Erythroblast (primary cell): ENCODE results near the gene MMP20.
A peak's percentile ranks its signal among the peaks of the same experiment; 100 is the strongest.

Experiments used
- DNase-seq, 2 experiments: peaks; one replicate each; lab custom pipeline; 2025; lab: John Stamatoyannopoulos, UW
- GATA1 ChIP-seq: IDR thresholded peaks from 2 replicates; pipeline ENCODE4 v1.6.1; 2011; ENCODE audit warnings: low read depth, mild to moderate bottlenecking, control low read depth, low read length, moderate library complexity
- POLR2A ChIP-seq: IDR thresholded peaks from 2 replicates; pipeline ENCODE4 v1.6.1; 2011; ENCODE audit warnings: mild to moderate bottlenecking, low read length

MMP20 gene

DNA sequence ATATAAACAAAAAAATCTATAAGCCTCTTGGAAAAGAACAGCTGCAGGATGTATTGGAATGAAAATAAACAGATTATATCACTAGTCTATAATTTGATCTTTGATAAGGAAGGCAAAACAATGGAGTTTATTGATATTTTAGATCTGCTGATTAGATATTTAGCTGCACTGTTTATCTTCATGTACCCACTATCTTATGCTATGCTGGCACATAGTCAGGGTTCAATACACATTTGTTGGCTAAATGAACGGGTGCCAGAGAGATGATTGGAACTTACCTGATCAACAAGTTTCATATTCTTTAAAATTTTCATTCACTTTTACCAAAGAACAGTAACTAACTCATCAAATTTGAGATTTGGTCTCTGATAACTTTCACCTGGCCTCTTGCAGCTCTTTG lies 26.9 kb downstream of the MMP20 start:
- no peak for DNase-seq
- TF ChIP-seq POLR2A (no peak), GATA1 (no peak)

DNA sequence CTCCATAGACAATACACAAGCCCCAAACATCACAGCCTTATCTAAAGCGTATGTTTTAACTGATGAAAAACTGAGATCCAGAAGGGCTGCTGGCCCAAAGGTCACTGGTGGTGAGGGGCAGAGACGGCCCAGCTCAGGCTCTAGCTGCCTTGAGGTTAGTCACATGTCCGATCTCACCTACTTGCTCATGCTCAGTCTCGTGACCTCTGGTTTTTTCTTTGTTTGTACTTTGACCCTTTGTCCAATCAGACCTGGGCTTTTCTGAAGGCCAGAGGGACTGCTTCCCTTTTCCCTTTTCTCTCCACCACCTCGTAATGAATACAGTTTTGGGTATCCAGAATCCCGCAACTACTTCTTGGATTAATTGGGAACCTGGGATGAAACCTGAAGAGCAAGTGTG lies 28.6 kb downstream of the MMP20 start:
- TF ChIP-seq POLR2A (no peak), GATA1 (no peak)
- no peak for DNase-seq

DNA sequence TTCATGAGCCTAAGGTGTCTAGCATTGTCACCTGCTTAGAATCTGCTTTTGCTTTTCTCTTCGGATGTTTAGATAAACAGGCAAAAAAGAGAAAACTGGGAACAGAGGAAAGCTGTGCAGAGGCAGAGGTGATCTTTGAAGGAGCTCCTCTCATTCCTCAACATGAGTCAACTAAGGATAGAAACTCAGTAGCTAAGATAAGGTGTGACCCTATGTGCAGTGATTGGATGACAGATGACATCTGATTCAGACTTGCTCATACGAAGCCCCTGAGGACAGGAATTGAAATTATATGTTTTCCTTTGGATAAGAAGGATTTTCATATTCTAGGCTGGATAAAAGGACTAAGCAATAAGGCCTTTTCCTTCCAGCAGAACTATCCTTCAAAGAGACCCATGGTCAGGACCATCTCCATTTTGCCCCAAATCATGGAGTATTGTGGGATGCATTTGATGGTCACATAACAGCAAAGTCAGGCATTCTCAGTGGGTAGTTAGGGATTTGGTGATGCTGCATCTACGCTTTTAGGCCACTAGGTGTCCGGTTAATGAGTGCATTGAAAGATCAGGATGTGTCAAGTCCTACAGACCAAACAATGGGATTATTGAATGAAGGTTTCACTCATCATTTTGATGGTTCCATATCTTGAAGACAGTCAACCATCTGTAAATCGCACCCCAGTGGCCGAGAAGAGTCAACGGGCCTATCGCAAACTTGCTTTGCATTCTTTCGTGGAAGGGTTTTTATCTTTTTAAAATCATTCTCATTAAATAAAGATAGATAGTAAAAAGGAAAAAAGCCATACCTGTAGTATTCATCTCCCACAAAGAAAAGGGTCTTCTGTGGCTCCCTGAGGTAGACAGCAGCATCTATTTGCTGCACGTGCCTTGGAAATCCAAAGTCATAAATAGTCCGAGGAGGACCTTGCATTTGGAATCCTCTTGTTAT lies 32.2 kb downstream of the MMP20 start:
- DNase-seq, result peak; percentile 2 to 3
- no peak for TF ChIP-seq GATA1
- no peak for TF ChIP-seq POLR2A

DNA sequence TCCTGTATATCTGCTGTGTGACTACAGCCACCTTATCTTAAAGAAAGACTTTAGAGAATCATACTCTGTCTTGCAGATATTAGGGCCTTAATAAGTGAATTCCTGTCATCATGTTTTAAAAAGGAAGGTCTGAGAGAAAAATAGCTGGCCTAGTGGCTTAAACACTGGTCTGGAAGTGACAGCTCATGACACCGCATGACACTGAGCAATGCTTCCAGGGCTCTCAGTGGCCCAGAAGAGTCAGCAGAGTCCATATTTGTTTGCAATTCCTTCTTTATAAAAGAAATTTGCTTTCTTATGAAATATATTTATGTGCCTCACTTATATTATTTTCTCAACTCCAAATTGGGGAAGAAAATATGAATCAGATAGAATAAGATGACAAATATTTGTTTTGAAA lies 33.0 kb downstream of the MMP20 start:
- no peak for DNase-seq
- TF ChIP-seq GATA1 (no peak), POLR2A (no peak)

DNA sequence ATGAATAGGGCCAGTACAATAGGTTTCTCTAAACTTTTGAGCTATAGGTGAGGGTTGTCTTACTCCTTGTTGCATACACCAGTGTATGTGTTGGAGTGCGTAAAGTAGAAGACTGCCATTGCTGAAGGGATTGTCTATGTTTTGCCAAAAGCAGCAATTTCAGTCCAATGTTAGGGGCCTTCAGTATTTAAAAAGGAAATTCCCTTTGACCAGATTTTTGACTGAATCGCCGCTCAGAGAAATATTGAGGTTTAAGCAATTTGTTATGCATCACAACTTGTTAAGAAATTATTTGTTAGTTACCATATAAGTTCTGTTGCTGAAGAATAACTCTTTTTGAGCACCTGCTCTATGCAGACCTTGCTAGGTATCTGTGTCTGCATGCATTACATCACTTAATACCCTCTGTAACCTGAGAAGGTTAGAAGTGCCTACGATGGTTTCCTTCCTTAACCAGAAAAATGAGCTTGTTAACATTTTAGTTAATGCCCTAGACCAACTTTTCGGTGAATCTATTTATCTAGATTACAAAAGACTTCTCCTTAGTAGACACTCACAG lies 33.9 kb downstream of the MMP20 start:
- TF ChIP-seq POLR2A (no peak), GATA1 (no peak)
- DNase-seq, result no peak

DNA sequence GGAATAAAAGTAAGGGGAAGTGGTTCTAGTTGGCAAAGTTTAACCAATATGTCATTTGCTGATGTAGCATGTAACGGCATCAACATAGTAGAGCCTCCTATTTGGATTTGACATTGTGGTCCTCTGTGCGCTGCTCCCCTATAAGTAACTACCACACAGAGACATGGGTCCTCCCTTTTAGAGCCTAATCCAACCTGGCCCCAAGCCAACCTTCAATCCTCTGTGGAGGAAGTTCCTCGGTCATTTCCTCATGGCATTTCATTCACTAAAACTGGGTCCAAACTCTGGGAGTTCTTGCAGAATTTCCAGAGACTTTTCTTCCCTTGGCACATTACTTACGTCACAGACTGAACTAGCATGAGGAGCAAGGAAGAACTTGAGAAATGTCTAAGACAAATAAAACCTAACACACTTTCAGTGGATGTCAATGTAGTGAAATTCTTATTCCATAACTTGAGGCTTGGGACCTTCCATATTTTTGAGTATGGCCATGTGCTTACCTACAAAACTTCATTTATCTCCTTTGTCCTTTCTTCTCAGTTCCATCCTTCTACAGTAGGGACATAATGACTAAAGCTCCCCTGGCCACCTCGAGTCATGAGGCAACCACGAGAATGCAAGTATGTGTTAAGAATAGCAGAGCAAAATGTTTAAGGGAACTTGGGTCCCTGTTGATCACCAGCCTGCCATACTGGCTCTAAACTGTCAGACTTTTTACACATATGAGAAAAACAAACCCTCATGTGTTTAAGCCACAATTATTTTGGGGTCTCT lies 34.7 kb downstream of the MMP20 start:
- DNase-seq, result no peak
- no peak for TF ChIP-seq GATA1
- no peak for TF ChIP-seq POLR2A

DNA sequence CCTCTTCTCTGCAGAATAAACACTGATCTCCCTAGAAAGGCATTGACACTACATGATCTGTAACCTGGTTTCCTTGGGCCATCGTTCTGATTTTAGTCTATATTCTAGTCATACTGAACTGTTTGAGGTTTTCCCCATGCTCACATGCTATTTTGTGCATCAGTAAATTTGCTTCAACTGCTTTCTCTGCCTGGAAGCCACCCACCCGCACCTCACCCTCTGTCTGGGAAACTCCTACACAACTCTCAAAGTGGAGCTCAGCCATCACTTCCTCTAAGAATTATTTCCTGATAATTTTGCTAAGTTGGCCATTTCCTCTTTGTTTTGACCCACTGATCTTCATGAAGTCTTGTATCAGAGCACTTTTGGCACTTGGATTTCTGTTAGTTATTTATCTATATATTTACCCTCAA lies 36.1 kb downstream of the MMP20 start:
- no peak for DNase-seq
- TF ChIP-seq GATA1 (no peak), POLR2A (no peak)

DNA sequence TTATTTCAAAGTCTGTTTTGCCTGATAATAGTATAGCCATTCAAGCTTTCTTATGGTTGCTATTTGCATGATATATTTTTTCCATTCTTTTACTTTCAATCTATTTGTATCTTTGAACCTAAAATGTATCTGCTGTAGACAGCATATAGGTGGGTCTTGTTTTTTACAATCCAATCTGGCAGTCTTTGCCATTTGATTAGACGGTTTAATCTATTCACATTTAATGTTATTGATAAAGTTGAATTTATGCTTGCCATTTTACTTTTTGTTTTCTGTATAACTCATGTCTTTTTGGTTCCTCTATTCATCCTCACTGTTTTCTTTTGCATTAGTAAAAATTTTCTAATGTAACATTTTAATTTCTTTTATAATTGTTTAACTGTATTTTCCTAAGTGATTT lies 37.4 kb downstream of the MMP20 start:
- TF ChIP-seq GATA1, result no peak
- DNase-seq, result no peak

DNA sequence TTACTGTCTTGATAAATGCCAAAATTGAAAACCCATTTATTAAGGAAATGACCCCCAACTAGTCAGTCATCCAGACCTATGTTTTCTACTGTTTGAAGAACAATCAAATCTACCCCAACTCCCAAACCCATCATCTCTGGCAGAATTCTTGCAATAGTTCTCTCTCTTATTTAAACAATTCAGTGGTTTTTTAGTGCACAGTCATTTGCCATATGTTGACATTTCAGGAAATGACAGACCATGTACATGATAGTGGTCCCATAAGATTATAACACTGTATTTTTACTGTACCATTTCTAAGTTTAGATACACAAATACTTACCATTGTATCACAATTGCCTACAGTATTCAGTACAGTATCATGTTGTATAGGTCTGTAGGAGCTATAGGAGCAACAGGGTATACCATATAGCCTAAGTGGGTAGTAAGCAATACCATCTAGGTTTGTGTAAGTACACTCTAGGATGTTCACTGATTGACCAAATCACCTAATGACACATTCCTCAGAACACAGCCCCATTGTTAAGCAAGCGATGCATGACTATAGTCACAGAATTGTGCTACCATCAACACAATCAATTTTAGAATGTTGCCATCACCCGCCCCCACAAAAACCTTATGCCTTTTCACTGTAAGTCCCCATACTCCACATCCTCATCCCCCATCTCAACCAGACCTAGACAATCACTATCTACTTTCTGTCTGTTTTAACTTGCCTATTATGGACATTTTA lies 41.8 kb downstream of the MMP20 start:
- no peak for DNase-seq
- TF ChIP-seq GATA1, result no peak
- no peak for TF ChIP-seq POLR2A

DNA sequence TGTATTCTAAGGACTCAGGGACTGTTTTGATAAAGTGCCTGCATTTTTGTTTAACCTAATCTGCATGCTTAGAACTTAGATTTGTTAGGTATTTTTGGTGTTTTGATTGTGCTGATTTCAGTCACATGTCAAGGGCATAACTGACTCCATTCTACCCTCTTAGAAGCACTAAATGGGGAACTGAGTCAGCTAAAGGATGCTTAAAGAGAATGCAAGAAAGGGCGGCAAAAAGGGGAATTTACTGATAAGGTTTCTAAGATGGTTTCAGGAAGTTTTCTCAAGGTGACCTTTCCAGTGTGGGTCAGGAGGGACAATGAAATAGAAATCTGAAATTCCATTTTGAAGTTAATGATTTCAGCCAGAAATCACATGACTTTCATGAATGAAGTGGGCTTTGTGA lies 43.0 kb downstream of the MMP20 start:
- TF ChIP-seq GATA1 (no peak), POLR2A (no peak)
- DNase-seq, result no peak

DNA sequence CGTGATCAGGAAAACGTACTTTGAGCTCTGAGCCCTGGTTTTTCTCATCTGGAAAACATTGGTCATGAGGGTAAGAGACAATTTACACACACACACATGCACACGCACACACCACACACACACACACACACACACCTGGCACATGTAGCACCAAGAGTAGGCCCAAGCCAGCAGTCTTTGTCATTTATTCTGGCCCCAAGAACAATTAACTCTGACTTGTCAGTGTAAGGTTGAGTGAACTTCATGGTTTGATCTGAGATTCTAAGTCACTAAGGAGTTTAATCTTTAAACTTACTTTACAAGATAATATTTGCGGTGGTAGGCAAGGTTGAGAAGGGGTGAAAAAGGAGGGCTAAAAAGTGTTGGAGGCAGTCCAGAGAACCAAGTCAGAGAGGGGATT lies 44.1 kb downstream of the MMP20 start:
- TF ChIP-seq POLR2A (no peak), GATA1 (no peak)

DNA sequence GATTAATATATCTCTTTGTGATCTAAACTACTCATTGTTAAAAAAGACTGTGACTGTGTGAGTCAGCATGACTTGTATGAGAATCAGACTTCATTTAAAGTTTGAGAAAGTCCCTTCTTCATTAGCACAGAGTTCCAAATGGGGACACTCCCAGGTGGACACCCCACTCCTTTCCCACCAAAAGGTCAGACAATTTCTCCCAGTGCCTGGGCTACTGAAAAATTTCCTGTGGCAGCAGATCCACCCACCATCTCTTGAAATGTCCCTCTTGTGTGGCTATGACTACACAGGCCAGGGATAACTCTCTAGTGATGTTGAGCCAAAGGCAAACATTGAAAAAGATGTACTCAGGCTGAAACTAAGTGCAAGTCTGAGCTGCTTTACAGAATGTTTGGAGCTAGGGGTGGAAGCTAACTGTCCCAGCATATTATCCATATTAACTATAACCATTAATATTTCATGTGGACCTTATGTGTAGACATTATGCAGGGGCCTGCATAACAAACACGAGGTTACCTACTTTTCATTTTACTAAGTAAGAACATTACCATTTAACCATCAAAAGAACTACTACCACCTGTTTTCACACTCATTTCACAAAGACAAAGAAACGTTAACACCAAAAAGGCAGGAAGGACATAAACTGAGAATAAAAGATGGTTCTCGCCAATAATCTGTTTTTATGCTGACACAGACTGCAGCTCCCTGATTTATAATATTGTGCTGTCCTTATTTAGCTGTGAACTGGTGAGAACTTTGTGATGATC lies 44.8 kb downstream of the MMP20 start:
- TF ChIP-seq GATA1 (no peak), POLR2A (no peak)
- DNase-seq, result no peak

More for the DNA sequence above, 44.1 kb downstream of the MMP20 start:
- no peak for DNase-seq

DNA sequence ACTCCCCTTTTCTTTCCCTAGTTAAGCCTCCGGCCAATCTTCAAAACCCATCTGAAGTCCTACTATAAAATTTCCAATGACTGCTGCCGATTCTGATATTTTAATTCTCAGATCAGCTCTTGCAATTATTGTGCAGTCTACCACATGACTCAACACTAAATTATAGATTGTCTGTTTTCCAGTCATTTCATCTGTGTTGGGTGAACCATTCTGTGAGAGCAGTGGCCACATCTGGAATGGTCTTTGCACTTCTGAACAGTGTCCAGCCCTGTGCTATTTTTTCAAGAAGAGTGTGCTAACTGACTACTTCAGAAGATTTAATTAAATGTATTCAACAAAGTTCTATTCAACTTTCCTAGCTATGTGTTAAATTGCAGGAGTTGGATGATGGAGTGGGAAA lies 47.4 kb downstream of the MMP20 start:
- DNase-seq, result no peak
- TF ChIP-seq GATA1, result no peak
